Mesothelial cell of epicardium (in vitro differentiated cells): Measurements from ENCODE around the gene FMOD. TPM values are rescaled to one million over a fixed set of nuclear protein-coding genes. Genes with fewer than 3 reads are reported as not detected.
A peak's percentile ranks its signal among the peaks of the same experiment; 100 is the strongest.

ENCODE experiments used
- DNase-seq, 2 experiments: peaks; one replicate each; pipeline ENCODE4 v3.0.0; 2021; ENCODE audit warnings: low spot score in 2 of 2; ENCODE audit not compliant: unreplicated experiment in 2 of 2
- H3K27ac Mint-ChIP-seq: 2 replicates; pipeline ENCODE4 v1.8.0; 2021; ENCODE audit warnings: mixed read lengths
- H3K27me3 Mint-ChIP-seq: 2 replicates; pipeline ENCODE4 v1.8.0; 2021; ENCODE audit warnings: low read depth, mixed read lengths
- H3K36me3 Mint-ChIP-seq: 2 replicates; pipeline ENCODE4 v1.8.0; 2021; ENCODE audit warnings: mixed read lengths
- H3K4me1 Mint-ChIP-seq: 2 replicates; pipeline ENCODE4 v1.8.0; 2021; ENCODE audit warnings: mixed read lengths
- H3K4me3 Mint-ChIP-seq: 2 replicates; pipeline ENCODE4 v1.8.0; 2021; ENCODE audit warnings: mild to moderate bottlenecking, moderate library complexity, mixed read lengths
- H3K9me3 Mint-ChIP-seq: 2 replicates; pipeline ENCODE4 v1.8.0; 2021; ENCODE audit warnings: mixed read lengths
- CTCF ChIP-seq: fragments of 200-600 bp; sonication (generic); IDR thresholded peaks from one replicate; pipeline ENCODE4 v1.5.0; 2021; ENCODE audit warnings: antibody characterized with exemption; ENCODE audit not compliant: unreplicated experiment
- total RNA-seq: library from RNA; stranded (reverse); gene quantifications from 3 replicates; pipeline ENCODE4 v1.2.1, GENCODE V29; 2021

FMOD gene
- total RNA-seq, result 77.3 to 86.0 TPM (median 82.1 TPM) in 3 replicates

- Mint-ChIP-seq H3K9me3 (no peaks in the 10 kb centered on the region), H3K27ac (peak within 1 kb of the TSS; percentile 73), H3K4me1 (peaks cover 25% of the 10 kb centered on the region), H3K36me3 (no peaks in the 10 kb centered on the region), H3K4me3 (peak within 1 kb of the TSS; percentile 64), H3K27me3 (peaks cover 31% of the 10 kb centered on the region)
- no peak for DNase-seq
- no peak for TF ChIP-seq CTCF
Observed at GRCh38 chr1:203351037-203351625, at the start of gene FMOD. FMOD (minus strand) TSS chr1:203351122; CDS start chr1:203348270, 2,852 bp downstream.

GRCh38 chr1:203396595-203397194 is 45.8 kb upstream of the FMOD start:
- Mint-ChIP-seq H3K27me3 (peaks cover 12% of the 10 kb centered on the region), H3K27ac (no peak overlapping the region), H3K4me1 (peaks cover 5% of the 10 kb centered on the region), H3K4me3 (no peak overlapping the region), H3K9me3 (peaks cover 12% of the 10 kb centered on the region), H3K36me3 (no peaks in the 10 kb centered on the region)
- no peak for DNase-seq
- no peak for TF ChIP-seq CTCF

GRCh38 chr1:203395751-203396150 is 44.8 kb upstream of the FMOD start:
- no peak overlapping the region for H3K27ac Mint-ChIP-seq
- H3K27me3 Mint-ChIP-seq, result peaks cover 12% of the 10 kb centered on the region
- no peak for TF ChIP-seq CTCF
- DNase-seq, result no peak
- H3K4me1 Mint-ChIP-seq, result no peaks in the 10 kb centered on the region
- peaks cover 15% of the 10 kb centered on the region for H3K9me3 Mint-ChIP-seq
- no peaks in the 10 kb centered on the region for H3K36me3 Mint-ChIP-seq
- H3K4me3 Mint-ChIP-seq, result no peak overlapping the region

- no peak for DNase-seq
- Mint-ChIP-seq H3K27me3 (peaks cover 24% of the 10 kb centered on the region), H3K36me3 (no peaks in the 10 kb centered on the region), H3K27ac (no peak overlapping the region), H3K4me1 (no peaks in the 10 kb centered on the region), H3K9me3 (peaks cover 12% of the 10 kb centered on the region), H3K4me3 (no peak overlapping the region)
- TF ChIP-seq CTCF, result no peak
Observed at GRCh38 chr1:203390298-203390697, 39.4 kb upstream of the FMOD start.

GRCh38 chr1:203388683-203389082 is 37.8 kb upstream of the FMOD start:
- Mint-ChIP-seq H3K4me1 (no peaks in the 10 kb centered on the region), H3K36me3 (no peaks in the 10 kb centered on the region), H3K27me3 (peaks cover 30% of the 10 kb centered on the region), H3K27ac (no peak overlapping the region), H3K9me3 (peaks cover 12% of the 10 kb centered on the region), H3K4me3 (no peak overlapping the region)
- DNase-seq, result no peak
- TF ChIP-seq CTCF, result no peak
